Measurements from ENCODE around the gene ERMP1. TPM values are rescaled to one million over a fixed set of nuclear protein-coding genes. Genes with fewer than 3 reads are reported as not detected.

ERMP1 gene
- total RNA-seq, 1 experiment from 2014 or later = 34.7 TPM

DNA sequence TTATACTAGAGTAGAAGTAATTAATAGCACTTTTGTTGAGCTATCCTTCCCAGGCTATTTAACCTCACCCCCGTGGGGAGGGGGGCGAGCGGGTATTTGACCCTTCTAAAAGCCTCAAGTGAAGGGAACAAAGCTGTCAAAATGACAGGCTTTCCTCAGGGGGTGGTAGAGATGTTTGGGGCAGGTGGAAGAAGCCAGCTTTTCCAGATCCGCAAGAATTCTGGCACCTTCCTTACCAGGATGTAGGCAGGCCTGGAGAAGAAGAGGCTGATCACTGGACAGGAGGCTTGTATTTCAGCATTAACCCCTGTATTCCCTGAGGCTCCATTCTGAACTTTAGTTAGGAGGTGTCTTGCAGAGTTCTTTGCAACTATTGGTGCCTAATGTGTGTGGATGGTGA lies 31.5 kb upstream of the ERMP1 start:
- intact Hi-C loops (cut with micrococcal nuclease; ENCODE audit: unreplicated experiment) = no loop called here
- no peak for DNase-seq
- H3K4me1 ChIP-seq = no peaks in the 10 kb centered on the region
- ChIA-PET POLR2A (no interaction called here), CTCF (no interaction called here)
- H3K27ac Mint-ChIP-seq (ENCODE audit: unreplicated experiment) = no peak overlapping the region
- H3K36me3 ChIP-seq (ENCODE audit: control insufficient read depth, insufficient read depth, low read length) = no peaks in the 10 kb centered on the region
- H3K9me3 ChIP-seq = no peaks in the 10 kb centered on the region
- no peaks in the 10 kb centered on the region for H3K27me3 Mint-ChIP-seq (ENCODE audit: insufficient read depth, unreplicated experiment)
- no TSS peak for BruUV-seq (replicated peaks)
- H3K27me3 ChIP-seq (replicated peaks; ENCODE audit: control insufficient read depth, insufficient read depth, low read length) = no peaks in the 10 kb centered on the region
- no peaks in the 10 kb centered on the region for H3K36me3 Mint-ChIP-seq (ENCODE audit: insufficient read depth, unreplicated experiment)
- H3K4me3 ChIP-seq (ENCODE audit: low read depth, low read length) = no peak overlapping the region
- TF ChIP-seq, protein P1, sequence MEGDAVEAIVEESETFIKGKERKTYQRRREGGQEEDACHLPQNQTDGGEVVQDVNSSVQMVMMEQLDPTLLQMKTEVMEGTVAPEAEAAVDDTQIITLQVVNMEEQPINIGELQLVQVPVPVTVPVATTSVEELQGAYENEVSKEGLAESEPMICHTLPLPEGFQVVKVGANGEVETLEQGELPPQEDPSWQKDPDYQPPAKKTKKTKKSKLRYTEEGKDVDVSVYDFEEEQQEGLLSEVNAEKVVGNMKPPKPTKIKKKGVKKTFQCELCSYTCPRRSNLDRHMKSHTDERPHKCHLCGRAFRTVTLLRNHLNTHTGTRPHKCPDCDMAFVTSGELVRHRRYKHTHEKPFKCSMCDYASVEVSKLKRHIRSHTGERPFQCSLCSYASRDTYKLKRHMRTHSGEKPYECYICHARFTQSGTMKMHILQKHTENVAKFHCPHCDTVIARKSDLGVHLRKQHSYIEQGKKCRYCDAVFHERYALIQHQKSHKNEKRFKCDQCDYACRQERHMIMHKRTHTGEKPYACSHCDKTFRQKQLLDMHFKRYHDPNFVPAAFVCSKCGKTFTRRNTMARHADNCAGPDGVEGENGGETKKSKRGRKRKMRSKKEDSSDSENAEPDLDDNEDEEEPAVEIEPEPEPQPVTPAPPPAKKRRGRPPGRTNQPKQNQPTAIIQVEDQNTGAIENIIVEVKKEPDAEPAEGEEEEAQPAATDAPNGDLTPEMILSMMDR (IDR thresholded peaks at IDR 0.05; ENCODE audit: insufficient read depth in 1 of 2, low read depth in 1 of 2, low read length in 1 of 2, severe bottlenecking in 1 of 2, unreplicated experiment in 1 of 2) = no peak
- H3K4me1 Mint-ChIP-seq (ENCODE audit: low read depth, unreplicated experiment) = no peaks in the 10 kb centered on the region
- H3K9me3 Mint-ChIP-seq (ENCODE audit: unreplicated experiment) = no peaks in the 10 kb centered on the region
- H3K4me3 Mint-ChIP-seq (ENCODE audit: unreplicated experiment) = no peak overlapping the region

DNA sequence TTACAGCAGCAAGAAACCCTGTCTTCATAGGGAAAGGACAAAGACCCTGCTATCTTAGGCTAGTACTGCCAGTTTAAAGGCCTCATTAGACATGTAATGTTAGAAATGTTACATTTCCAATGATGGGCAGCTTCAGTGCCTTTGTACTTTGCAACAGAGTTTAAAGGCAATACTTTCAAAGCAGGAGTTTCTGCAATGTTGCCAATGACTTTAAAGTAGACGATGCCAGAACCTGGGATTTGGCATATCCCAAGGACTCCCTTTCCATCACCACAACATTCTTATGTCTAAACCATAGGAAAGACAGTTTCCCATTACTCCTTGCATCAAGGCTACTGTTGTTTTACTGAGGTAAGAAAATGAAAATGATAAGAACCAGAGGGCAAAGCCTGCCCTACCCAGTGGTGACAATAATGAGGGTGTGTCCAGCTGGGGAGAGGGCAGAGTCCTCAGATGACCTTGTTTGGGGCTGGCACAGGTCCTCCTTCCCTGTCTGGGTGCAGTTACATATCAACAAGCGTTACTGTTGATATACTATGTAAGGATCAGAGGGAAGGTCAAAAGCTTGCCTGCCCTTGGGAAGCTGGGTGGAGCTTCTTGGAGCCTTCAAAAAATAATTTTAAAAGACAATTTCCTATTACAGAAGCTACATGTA lies 30.3 kb upstream of the ERMP1 start:
- no TSS peak for BruUV-seq (replicated peaks)
- H3K4me1 Mint-ChIP-seq (ENCODE audit: low read depth, unreplicated experiment) = no peaks in the 10 kb centered on the region
- H3K36me3 Mint-ChIP-seq (ENCODE audit: insufficient read depth, unreplicated experiment) = no peaks in the 10 kb centered on the region
- H3K27me3 ChIP-seq (replicated peaks; ENCODE audit: control insufficient read depth, insufficient read depth, low read length) = no peaks in the 10 kb centered on the region
- TF ChIP-seq, protein P1 (IDR thresholded peaks at IDR 0.05; ENCODE audit: insufficient read depth in 1 of 2, low read depth in 1 of 2, low read length in 1 of 2, severe bottlenecking in 1 of 2, unreplicated experiment in 1 of 2) = no peak
- DNase-seq = no peak
- POLR2A ChIA-PET = no interaction called here
- no peak overlapping the region for H3K27ac Mint-ChIP-seq (ENCODE audit: unreplicated experiment)
- no peaks in the 10 kb centered on the region for H3K9me3 ChIP-seq
- no peaks in the 10 kb centered on the region for H3K4me1 ChIP-seq
- intact Hi-C loops (cut with micrococcal nuclease; ENCODE audit: unreplicated experiment) = no loop called here
- no peaks in the 10 kb centered on the region for H3K9me3 Mint-ChIP-seq (ENCODE audit: unreplicated experiment)
- no peak overlapping the region for H3K4me3 ChIP-seq (ENCODE audit: low read depth, low read length)
- no peaks in the 10 kb centered on the region for H3K27me3 Mint-ChIP-seq (ENCODE audit: insufficient read depth, unreplicated experiment)
- H3K36me3 ChIP-seq (ENCODE audit: control insufficient read depth, insufficient read depth, low read length) = no peaks in the 10 kb centered on the region
- CTCF ChIA-PET = no interaction called here
- no peak overlapping the region for H3K4me3 Mint-ChIP-seq (ENCODE audit: unreplicated experiment)

- DNase-seq = no peak
- H3K36me3 Mint-ChIP-seq (ENCODE audit: insufficient read depth, unreplicated experiment) = no peaks in the 10 kb centered on the region
- H3K9me3 Mint-ChIP-seq (ENCODE audit: unreplicated experiment) = no peaks in the 10 kb centered on the region
- no peaks in the 10 kb centered on the region for H3K27me3 Mint-ChIP-seq (ENCODE audit: insufficient read depth, unreplicated experiment)
- H3K4me1 ChIP-seq = no peaks in the 10 kb centered on the region
- H3K4me3 ChIP-seq (ENCODE audit: low read depth, low read length) = no peak overlapping the region
- no TSS peak for BruUV-seq (replicated peaks)
- ChIA-PET CTCF (no interaction called here), POLR2A (no interaction called here)
- H3K4me1 Mint-ChIP-seq (ENCODE audit: low read depth, unreplicated experiment) = no peaks in the 10 kb centered on the region
- H3K9me3 ChIP-seq = no peaks in the 10 kb centered on the region
- no peaks in the 10 kb centered on the region for H3K27me3 ChIP-seq (replicated peaks; ENCODE audit: control insufficient read depth, insufficient read depth, low read length)
- no peaks in the 10 kb centered on the region for H3K36me3 ChIP-seq (ENCODE audit: control insufficient read depth, insufficient read depth, low read length)
- TF ChIP-seq, protein P1 (IDR thresholded peaks at IDR 0.05; ENCODE audit: insufficient read depth in 1 of 2, low read depth in 1 of 2, low read length in 1 of 2, severe bottlenecking in 1 of 2, unreplicated experiment in 1 of 2) = no peak
- intact Hi-C loops (cut with micrococcal nuclease; ENCODE audit: unreplicated experiment) = no loop called here
- no peak overlapping the region for H3K27ac Mint-ChIP-seq (ENCODE audit: unreplicated experiment)
- H3K4me3 Mint-ChIP-seq (ENCODE audit: unreplicated experiment) = no peak overlapping the region
Observed at GRCh38 chr9:5858833-5859232, 25.9 kb upstream of the ERMP1 start.

Measured in Caco-2 (cell line).